Measurements from ENCODE around the gene MRPL20. TPM values are rescaled to one million over a fixed set of nuclear protein-coding genes. Genes with fewer than 3 reads are reported as not detected.

MRPL20 gene
- total and polyA plus RNA-seq, 4 donors = 60.1 to 181 (median 122) TPM

GRCh38 chr1:1402072-1402900 is 4.8 kb downstream of the MRPL20 start:
- H3K27ac ChIP-seq (ENCODE audit: low read depth in 1 of 2, low read length in 1 of 2) = no peak overlapping the region
- peaks cover 13 to 37% (median 23%) of the 10 kb centered on the region in 5 donors for H3K4me1 ChIP-seq (ENCODE audit: control insufficient read depth in 5 of 5, insufficient read depth in 5 of 5, low read length in 5 of 5)
- H3K4me3 ChIP-seq = no peak overlapping the region
- ATAC-seq (ENCODE audit: insufficient read depth, low FRiP score) = no peak
- no peaks in the 10 kb centered on the region for H3K9me3 ChIP-seq (ENCODE audit: control insufficient read depth in 4 of 4, insufficient read depth in 3 of 4, low read length in 3 of 4)
- peak in 1 of 3 donors; percentile 19 for DNase-seq
- no peak overlapping the region for H3K9ac ChIP-seq (ENCODE audit: insufficient read depth in 1 of 2, low read length in 2 of 2)
- peaks cover 7 to 39% (median 22%) of the 10 kb centered on the region in 4 donors for H3K36me3 ChIP-seq (ENCODE audit: control insufficient read depth in 4 of 4, insufficient read depth in 4 of 4, low read length in 4 of 4)
- WGBS, 2 donors = 78 to 84% methylated on average over 20 of the region's 20 CpGs
- H3K27me3 ChIP-seq (ENCODE audit: control insufficient read depth in 3 of 3, insufficient read depth in 3 of 3, low read length in 2 of 3) = no peaks in the 10 kb centered on the region
- no peak for TF ChIP-seq CTCF (IDR thresholded peaks at IDR 0.05; ENCODE audit: control extremely low read depth, extremely low read depth)

GRCh38 chr1:1401457-1402010 is 5.6 kb downstream of the MRPL20 start:
- no peak for TF ChIP-seq CTCF (IDR thresholded peaks at IDR 0.05; ENCODE audit: control extremely low read depth, extremely low read depth)
- peaks cover 9 to 43% (median 27%) of the 10 kb centered on the region in 4 donors for H3K36me3 ChIP-seq (ENCODE audit: control insufficient read depth in 4 of 4, insufficient read depth in 4 of 4, low read length in 4 of 4)
- H3K9me3 ChIP-seq (ENCODE audit: control insufficient read depth in 4 of 4, insufficient read depth in 3 of 4, low read length in 3 of 4) = no peaks in the 10 kb centered on the region
- no peaks in the 10 kb centered on the region for H3K27me3 ChIP-seq (ENCODE audit: control insufficient read depth in 3 of 3, insufficient read depth in 3 of 3, low read length in 2 of 3)
- H3K4me3 ChIP-seq = no peak overlapping the region
- 89 to 90% methylated on average over 7 of the region's 7 CpGs for WGBS, 2 donors
- H3K9ac ChIP-seq (ENCODE audit: insufficient read depth in 1 of 2, low read length in 2 of 2) = no peak overlapping the region
- DNase-seq (no peak), ATAC-seq (ENCODE audit: insufficient read depth, low FRiP score) (no peak)
- H3K4me1 ChIP-seq (ENCODE audit: control insufficient read depth in 5 of 5, insufficient read depth in 5 of 5, low read length in 5 of 5) = peaks cover 13 to 37% (median 23%) of the 10 kb centered on the region in 5 donors
- H3K27ac ChIP-seq (ENCODE audit: low read depth in 1 of 2, low read length in 1 of 2) = no peak overlapping the region

- Histone ChIP-seq H3K27me3 (ENCODE audit: control insufficient read depth in 3 of 3, insufficient read depth in 3 of 3, low read length in 2 of 3) (no peaks in the 10 kb centered on the region), H3K36me3 (ENCODE audit: control insufficient read depth in 4 of 4, insufficient read depth in 4 of 4, low read length in 4 of 4) (peaks cover 9 to 41% (median 27%) of the 10 kb centered on the region in 4 donors), H3K9ac (ENCODE audit: insufficient read depth in 1 of 2, low read length in 2 of 2) (peak overlapping the region in 1 of 2 donors; percentile 47), H3K4me1 (ENCODE audit: control insufficient read depth in 5 of 5, insufficient read depth in 5 of 5, low read length in 5 of 5) (peaks cover 9 to 30% (median 17%) of the 10 kb centered on the region in 5 donors), H3K27ac (ENCODE audit: low read depth in 1 of 2, low read length in 1 of 2) (peak overlapping the region in 1 of 2 donors; percentile 90), H3K4me3 (peak overlapping the region; percentile 80), H3K9me3 (ENCODE audit: control insufficient read depth in 4 of 4, insufficient read depth in 3 of 4, low read length in 3 of 4) (no peaks in the 10 kb centered on the region)
- no peak for DNase-seq
- ATAC-seq (ENCODE audit: insufficient read depth, low FRiP score) = no peak
- no peak for TF ChIP-seq CTCF (IDR thresholded peaks at IDR 0.05; ENCODE audit: control extremely low read depth, extremely low read depth)
- WGBS, 2 donors = 86 to 87% methylated on average over 22 of the region's 22 CpGs
Measured at GRCh38 chr1:1400576-1401456, 6.3 kb downstream of the MRPL20 start.

Data from lung (tissue), 12 donors.